CD4-positive, alpha-beta T cell treated with Interleukin-17A for 4 hours (primary cell): ENCODE data around the gene TMEM170B.

Experiments used
- DNase-seq: peaks from one replicate; pipeline ENCODE4 v3.0.0-alpha.2; 2020; ENCODE audit warnings: mixed read lengths

Gene TMEM170B

DNA sequence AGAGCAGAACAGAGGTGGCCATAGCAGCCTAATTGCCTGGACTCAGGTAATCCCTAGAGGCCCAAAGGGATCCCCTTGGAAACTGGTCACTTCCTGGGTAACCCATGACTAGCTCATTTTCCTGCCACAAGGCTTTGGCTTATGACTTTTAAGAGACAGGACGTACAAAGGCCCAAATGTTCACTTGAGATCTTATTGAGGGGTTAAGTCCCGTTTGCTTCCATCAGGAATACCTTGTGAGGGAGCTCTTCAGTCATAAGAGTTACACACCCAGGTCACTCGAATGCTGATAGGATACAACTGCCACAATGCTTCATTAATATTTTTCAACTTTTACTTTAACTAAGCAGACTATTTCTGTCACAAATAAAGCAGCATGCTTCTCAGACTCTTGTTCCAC, 51.7 kb downstream of the TMEM170B start:
- no peak for DNase-seq

DNA sequence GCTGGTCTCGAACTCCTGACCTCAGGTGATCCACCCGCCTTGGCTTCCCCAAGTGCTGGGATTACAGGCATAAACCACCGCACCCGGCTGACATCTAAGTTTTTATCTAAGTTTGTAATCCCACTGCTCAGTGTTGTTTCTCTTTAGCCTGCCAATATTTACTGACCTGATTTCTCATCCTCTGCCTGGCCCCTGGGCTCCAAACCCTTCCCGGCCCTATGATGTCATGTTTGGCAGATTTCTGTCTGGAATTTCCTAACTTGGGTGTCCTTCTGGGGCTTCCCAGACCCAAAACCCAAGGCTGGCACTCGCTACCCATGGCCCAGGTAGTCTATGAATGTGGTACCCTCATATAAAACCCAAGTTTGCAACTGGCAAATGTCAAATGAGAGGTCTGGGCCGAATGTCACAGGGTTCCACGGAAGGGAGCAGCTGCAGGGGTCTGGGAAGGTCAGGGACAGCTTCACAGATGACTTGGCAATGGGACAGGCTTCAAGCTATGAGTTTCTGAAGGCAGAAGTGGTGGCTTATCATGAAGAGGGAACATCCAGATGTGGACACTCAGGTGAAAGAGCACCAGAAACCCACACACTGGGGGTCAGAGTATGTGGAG, 54.9 kb downstream of the TMEM170B start:
- no peak for DNase-seq

DNA sequence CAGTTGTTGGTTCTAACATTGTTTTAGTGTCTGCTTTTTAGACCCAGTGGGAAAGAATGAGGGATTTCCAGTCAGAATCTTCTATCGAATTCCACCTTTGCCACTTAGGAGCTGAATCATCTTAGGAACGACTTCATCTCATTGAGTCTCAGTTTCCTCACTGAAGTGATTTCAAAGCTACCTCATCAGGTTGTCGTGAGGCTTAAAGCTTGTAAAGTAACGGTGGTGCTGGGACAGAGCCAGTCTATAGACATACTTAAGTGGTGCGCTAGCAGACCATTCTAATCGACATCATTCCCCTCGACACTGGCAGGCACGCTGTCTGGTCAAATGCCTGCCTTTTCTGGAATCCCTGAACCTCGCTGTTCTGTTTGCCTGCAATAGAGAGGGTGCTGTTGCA, 55.5 kb downstream of the TMEM170B start:
- DNase-seq, result no peak

DNA sequence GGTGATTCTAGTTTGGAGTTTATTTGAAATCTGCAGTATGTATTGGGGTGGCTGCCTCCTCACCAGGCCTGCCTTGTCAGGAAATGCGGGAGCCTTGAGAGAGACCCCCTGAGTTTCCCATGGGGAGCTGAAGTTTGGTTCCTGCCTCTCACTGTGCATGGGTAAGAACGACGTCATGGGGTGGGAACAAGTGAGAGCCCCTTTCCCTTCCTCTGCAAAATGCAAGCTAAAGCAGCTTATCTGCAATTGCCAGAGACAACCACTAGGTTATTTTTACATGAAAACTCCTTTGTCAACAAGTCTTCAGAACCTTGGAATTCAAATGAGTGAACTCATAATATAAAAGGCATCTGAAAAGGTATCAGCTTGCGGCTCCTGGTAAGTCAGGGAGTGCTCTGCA, 58.4 kb downstream of the TMEM170B start:
- no peak for DNase-seq

DNA sequence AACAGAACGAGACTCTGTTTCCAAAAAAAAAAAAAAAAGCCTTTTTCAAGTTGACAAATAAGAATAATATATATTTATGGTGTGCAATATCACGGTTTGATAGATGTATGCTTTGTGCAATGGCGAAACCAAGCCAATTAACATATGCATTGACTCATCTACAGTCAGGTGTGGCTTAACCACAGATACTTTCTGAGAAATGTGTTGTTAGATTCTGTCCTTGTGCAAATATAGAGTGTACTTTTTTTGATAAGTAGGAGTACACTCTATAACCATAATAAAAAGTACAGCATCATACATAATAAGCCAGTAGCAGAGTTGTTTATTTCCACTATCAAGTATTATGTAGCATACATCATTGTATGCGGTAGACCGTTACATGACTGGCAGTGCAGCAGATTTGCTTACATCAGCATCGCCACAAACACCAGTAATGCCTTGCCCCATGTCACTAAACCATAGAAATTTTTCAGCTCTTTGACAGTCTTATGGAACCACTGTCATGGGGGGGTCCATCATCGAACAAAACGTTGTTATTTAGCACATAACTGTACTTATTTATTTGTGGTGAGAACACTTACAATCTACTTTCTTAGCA, 59.2 kb downstream of the TMEM170B start:
- DNase-seq, result no peak

DNA sequence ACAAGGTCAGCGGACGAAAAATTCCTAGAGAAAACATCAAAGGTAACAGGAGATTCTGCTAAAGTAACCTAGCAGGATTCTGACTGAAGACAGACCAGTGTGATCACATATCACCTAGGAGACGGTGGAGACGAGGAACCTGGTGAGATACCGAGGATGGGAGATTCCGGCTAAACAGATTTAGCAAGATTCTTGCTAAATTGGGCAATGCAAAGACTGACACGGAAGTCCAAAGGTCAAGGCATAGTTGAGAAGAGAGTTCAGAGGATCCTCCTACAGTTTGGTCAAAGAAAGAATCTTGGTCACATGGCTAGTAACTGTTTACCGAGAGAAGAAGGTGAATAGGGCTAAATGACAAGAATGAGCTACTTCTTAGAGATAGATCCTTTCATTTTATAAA, 61.1 kb downstream of the TMEM170B start:
- no peak for DNase-seq

DNA sequence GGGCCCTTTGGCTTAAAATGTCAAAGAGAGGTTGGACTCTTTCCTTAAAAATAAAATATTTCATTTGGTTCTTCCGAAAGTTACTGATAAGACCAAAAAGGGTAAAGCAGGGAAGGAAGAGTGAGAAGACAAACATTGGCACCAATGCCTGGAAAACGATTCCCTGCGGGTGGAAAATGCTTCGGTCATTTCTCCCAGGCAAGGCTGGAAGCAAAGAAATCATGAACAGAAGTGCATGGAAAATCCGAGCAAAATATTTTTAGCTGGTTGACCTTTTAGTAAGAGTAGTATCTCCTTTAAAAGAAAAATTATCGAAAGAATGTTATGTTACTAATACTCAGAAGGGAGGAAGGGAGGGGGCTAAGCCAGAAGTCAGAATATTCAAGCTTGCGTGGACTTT, 62.7 kb downstream of the TMEM170B start:
- no peak for DNase-seq

DNA sequence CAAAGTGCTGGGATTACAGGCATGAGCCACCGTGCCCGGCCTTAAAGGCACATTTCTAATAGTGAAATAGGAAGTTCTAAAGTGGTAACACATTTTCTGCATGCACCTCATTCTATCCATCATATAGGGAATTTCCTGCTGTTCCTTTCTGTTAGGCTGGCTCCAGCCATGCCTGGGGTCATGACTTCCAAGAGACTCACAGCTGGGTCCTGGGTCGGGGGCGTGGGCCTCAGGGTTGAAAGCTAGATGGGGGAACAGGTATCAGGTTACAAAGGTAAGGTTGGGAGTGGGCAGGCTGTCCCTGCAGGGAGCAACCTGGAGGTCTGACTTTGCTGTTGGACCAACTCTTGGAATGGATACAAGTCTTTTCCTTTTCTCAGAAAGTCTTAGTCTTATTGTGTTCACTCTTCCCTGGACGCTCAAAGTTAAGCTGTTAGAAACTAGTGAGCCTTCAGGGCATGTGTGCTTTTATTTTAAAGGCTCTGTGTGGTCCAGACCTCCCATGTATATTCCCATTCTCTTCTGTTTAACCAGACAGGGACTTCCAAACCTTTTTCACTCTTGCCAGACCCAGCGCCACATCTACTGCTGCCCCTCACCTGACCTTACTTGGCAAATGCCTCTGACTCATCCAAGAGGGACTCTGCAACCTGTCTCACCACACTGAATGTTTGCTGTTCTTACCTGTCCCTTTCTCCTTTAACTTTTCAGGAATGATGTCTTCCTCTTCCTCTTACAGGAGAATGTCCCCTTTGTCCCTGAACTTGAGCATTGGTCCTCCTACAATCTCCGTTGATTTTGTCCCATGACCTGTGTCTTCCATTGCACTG, 64.4 kb downstream of the TMEM170B start:
- no peak for DNase-seq

DNA sequence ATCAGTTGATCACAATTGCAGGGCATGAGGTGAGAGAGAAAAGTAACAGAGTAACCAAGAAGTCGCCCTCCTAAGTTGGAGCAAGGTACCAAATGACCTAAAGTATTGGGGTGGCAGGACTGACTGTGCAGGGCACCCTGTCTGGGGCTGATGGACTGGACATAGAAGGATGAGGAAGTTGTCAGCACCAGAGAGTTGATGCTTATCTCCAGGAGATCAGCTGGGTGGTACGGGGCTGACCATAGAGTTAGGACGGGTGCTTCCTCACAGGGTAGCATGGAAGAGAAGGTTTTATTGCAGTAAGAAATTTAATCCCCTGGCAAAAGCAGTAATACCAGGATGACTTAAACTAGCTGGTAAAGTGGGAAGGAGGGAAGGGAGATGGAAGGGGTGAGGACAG, 66.7 kb downstream of the TMEM170B start:
- DNase-seq, result no peak

DNA sequence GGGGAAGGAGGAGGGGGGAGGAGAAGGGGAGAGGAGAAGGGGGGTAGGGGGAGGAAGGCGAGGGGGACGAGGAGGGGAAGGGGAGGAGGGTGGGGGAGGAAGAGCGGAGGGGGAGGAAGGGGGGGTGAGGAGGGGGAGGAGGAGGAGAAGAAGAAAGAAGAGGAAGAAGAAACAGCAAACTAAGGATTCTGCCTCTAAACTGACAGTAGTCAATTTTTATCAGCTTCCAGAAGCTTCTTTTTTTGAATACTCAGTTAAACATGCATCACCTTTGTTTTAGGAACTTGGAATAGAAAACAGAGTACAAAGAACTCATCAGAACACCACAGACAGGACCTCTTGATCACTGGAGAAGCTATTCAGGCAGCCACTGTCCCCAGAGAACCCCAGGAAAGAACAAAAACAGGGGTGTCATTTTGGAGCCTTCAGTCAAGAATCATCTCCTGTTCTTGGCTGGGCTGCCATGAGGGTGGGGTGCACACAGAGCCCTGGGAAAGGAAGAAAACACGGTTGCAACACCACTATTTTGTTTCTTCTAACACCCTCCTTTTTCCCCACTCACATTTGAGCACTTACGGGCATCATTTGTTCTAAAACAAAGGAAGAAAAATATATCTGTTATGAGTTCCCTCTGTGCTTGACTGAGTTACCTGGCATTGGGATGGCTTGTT, 67.4 kb downstream of the TMEM170B start:
- DNase-seq, result no peak

DNA sequence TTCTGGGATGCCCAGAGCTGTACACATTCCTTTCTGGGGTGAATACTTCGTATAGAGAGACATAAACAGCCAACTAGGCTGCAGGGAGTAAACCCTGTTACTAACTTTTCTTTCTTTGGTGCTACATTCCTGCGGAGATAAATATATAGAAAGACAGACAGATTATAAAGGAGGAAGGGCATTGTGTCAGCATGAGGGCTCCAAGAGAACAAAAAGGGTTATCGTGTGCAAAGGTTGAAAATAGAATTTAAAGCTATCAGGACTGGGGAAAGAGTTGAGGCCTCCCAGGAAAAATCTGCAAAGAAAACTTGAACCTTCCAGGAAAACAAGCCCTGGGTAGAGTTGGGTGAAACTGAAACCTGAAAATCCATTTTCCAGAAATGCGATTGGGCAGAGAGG, 68.0 kb downstream of the TMEM170B start:
- DNase-seq, result no peak

DNA sequence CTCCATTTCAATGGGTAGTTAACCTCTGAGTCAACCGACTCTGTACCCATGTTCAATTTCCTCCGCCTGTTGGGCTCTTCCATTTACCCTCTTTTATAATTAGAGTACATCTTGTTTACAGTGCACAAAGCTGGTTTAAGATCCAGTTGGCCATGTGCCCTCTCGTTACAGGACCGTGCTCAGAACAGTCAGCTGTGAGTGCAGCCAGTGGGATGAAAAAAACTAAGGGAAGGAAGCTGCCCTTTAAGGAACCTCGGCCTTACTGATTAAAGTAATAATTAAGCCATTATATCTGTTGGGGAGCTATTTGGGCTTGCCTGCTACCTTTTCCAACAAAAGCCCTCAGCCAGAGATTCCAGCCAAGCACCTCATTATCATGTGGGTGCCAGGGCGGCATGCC, 68.8 kb downstream of the TMEM170B start:
- no peak for DNase-seq

DNA sequence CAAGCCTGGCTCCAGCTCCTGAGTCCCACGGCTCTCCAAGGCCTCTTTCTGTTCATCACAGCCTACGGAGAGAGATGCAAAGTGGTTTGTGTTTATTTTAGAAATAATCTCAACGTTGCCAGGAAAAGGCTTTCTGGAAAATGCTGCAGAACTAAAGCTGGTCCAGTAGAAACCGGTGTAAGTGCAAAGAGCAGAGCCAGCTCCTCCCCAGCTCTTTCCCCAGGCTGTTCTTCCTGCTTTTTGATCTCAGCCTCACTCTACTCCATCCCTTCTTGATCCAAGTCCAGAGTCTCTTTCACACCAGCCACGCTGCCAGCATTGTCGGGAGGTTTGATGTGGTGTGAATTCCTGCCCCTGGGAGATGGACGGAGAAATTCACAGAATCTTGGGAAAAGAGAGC, 69.8 kb downstream of the TMEM170B start:
- no peak for DNase-seq

DNA sequence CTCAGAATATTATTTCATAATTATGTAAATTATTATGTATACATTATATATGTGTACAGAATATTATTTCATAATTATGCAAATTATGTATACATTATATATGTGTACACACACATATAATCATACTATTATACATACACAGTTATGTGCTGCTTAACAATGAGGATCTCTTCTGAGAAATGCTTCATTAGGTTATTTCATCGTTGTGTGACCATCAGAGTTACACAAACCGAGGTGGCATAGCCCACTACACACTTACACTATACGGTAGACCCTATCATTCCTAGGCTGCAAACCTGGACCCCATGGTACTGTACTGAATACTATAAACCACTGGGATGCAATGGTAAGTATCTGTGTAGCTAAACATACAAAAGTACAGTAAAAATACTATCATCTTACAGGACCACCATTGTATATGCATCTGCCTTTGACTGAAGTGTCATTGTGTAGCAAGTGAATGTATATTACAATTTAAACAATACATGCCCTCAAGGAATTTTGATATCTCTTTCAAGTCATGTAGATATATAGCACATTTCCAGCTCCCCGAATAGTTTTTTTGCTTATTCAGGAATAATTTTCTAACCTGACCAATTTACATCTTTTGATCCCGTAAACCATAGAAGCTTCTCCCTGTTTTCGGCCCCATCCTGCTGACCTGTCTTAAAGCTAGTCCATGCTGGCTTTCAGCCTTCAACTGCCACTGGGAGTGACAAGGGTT, 71.2 kb downstream of the TMEM170B start:
- no peak for DNase-seq

DNA sequence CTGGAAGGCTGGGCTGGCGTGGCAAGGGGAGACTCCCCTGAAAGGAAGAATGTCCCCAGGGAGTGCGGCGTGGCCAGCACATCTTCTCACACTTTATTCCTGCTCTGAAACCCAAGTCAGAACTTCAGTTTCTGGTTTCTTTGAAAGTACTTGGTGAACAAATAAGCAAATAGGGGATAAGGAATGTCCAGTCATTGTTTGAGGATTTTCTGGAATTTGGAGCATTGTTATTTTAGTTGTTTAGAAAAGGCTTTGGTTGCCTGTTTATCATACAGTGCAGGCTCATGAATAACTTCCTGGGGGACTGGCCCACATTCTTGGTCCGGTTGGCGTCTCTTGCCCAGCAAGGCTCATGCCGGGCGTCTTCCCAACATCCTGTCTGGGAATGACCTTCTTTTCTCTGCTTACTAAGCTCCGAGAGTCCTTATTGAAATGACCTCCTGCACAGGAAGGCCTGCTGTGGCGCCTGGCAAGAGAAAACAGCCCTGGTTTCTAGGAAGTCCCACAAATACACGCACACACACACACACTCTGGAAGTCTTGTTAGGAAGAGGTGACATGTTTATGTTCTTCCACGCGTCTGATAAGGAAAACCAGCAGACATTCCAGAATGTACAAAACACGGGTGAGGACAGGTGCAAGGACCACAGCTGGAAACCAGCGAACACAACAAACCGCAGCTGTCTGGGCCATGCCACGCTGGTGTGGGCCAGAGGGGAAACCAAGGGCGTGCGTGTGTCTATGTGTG, 71.9 kb downstream of the TMEM170B start:
- DNase-seq, result no peak

DNA sequence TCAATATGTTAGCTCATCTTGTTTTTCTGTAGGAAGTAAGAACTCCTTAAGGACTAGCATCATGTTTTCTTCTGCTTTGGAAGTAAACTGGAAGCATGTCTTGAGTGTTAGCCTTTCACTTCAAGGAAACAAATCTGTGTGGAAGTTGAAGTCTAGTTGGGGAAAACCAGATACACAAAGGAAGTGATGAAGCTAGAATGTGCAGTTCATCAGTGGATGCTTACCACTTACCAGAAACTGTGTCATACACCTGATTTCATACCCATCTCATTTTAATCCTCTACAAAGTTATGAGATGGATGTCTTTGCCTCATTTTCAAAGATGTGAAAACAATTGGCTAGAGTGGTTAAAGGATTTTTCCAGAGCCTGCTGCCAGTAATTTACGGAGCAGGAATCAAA, 75.8 kb downstream of the TMEM170B start:
- DNase-seq, result no peak

DNA sequence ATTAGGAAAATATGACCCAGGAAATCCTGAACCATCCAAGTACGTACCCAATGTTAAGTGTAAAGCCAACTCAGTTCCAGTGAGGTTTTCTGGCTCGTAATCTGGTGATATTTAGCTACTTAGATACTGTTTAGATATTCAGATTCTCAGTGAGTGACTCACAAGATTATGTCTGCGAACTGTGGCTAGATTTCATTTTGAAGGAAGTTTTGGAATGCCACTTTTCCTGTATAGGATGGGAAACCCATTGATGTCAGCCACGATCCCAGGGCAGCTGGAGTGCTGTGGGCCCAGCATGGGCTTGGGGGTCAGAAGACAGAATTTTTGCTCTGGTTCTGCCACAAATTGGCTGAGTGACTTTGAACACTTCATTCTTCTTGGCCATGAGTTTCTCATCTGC, 76.3 kb downstream of the TMEM170B start:
- no peak for DNase-seq

DNA sequence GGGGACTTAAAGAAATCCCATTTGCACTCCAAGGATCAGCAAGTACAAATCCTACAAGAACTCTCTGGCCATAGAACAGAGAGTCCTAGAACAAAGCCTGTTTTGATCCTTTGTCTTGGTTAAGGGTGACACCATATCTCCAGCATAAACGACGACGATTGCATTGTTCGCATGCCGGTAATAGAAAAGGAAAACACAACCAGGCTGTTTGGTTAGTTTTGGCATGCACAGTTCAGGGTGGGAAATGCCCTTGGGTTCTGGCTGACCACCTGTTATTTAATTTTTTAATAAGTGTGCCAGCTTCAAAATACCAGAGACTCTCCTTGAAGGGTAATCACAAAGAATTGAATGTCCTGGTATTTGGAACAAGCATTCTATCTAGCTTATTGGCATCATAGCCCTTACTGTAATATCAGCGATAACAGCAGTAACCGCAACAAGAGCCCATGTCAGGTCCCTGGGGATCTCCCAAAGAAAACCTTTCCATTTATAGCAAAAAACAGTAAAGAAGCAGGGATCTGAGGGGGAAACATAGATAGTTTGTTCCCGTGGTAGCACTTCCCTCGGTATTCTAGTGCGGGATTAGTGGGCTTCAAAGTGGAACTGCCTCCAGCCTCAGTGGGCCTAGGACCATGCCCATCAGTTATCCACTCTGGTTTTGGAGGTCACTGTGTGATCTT, 77.1 kb downstream of the TMEM170B start:
- no peak for DNase-seq

DNA sequence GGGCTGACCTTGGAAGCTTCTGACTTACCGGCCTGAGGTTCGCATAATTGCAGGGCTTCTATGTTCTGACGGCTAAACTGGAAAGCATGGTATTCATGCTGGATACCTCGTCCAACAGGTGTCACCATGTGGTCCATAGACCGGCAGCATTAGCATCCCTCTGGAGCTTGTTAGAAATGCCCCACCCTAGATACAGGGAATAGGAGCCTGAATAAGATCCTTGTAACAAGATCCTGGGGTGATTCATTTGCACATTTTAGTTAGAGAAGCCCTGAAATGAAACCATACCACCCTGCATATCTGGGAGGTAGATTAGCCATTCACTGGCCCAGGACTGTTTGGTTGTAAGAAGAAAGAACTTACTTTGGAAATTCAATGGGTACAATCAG, 77.7 kb downstream of the TMEM170B start:
- no peak for DNase-seq

DNA sequence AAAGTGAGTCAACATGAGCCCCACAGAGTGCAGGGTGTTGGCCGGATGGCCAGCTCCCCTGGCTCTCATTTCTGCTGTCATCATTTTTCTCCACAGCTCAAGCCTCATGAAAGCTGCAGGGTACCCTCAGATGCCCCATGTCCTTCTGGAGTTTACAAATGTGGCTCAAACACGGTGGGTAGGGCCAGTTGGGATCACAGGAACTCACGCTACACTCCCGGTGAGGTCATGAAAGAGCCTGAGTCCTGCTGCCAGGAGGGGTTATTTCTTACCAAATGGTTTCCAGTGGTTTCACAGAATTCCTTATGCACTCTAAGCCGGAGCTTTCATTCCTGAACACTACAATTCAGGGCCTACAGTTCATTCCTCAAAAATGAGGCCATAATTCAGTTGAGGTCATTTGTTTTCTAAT, 78.7 kb downstream of the TMEM170B start:
- DNase-seq, result no peak

DNA sequence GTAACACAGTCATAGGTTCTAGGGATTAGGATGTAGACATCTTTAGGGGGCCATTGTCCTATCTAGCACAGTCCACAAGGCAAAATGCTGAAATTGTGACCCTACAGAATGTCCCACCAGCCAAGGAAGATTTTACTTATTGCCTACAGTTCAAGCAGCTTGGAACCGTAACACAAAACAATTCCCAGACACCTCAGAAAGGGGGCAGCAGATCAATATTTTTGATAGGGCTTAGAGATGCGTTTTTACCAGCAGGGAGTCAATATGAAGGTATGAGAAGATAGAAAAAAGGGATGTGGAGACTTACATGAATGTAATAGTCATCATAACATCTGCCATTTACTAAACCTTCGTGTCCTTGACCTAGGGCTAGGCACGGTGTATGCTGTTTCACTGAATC, 81.0 kb downstream of the TMEM170B start:
- no peak for DNase-seq

DNA sequence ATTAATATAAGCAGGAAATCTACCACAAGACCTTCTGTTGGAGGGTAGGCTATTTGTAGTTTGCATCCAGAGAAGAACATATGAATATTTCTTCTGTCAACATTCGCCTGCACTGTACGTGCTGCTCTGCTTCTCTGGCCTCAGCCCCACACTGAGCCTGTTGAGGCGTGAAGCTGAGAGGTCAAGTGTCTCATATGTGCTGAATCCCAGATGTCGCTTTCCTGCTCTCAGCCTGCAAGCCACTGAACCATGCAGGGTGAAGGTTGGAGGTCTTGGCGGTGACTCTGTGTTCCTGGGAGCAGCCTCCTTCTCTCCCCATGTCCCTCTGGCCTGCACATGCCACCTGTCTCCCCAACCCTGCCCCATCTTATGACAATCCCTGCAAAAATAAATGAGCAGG, 83.6 kb downstream of the TMEM170B start:
- no peak for DNase-seq
